Measurements from ENCODE around the gene IL22. TPM values are rescaled to one million over a fixed set of nuclear protein-coding genes. Genes with fewer than 3 reads are reported as not detected.

Gene IL22
- total and polyA plus RNA-seq, 2 of the 8 experiments (the other 6 are each of a cell fraction or from before 2014, with no cell fraction given) = not detected

- H3K14ac ChIP-seq (ENCODE audit: insufficient read length) = no peak overlapping the region
- DNase-seq (ENCODE audit: low read depth in 1 of 2, low spot score in 2 of 2) (no peak), FAIRE-seq (no peak)
- H3K9ac ChIP-seq (replicated peaks in 1 of 4; ENCODE audit: extremely low read depth in 1 of 4, low read depth in 3 of 4, low read length in 3 of 4) = no peak overlapping the region
- no peak overlapping the region for H2BK120ac ChIP-seq (replicated peaks; ENCODE audit: low read depth, low read length)
- H4K5ac ChIP-seq (ENCODE audit: insufficient read length, low read depth, low read length) = no peak overlapping the region
- no peaks in the 10 kb centered on the region for H3K79me1 ChIP-seq (ENCODE audit: low read depth, low read length)
- no peaks in the 10 kb centered on the region for H4K20me1 ChIP-seq (replicated peaks in 1 of 2; ENCODE audit: control insufficient read depth in 1 of 2, insufficient read depth in 2 of 2, low read length in 2 of 2)
- H3K4ac ChIP-seq (replicated peaks; ENCODE audit: insufficient read length, low read depth, low read length) = no peak overlapping the region
- H3K27ac ChIP-seq (ENCODE audit: low read depth, low read length) = no peak overlapping the region
- H2BK12ac ChIP-seq (ENCODE audit: low read depth, low read length) = no peak overlapping the region
- H2BK20ac ChIP-seq (ENCODE audit: low read length) = no peak overlapping the region
- peaks cover 0 to 6% (median 0%) of the 10 kb centered on the region in 4 experiments; a peak in 2 of 7 replicates for H3K4me1 ChIP-seq (replicated peaks in 1 of 4; ENCODE audit: control insufficient read depth in 3 of 4, insufficient read depth in 4 of 4, low read length in 3 of 4)
- no peak overlapping the region for H3K18ac ChIP-seq (ENCODE audit: extremely low read depth, low read length)
- H3K23me2 ChIP-seq (ENCODE audit: low read depth, low read length) = no peaks in the 10 kb centered on the region
- ChIA-PET CTCF (ENCODE audit: partially characterized antibody) (interaction anchor here (1.0 kb wide), 1 partner anchor 31 kb away, joined by 3 read pairs; no protein-coding TSS in a partner anchor), POLR2A (ENCODE audit: partially characterized antibody) (no interaction called here)
- H2BK15ac ChIP-seq (ENCODE audit: low read length) = no peak overlapping the region
- H4K8ac ChIP-seq (ENCODE audit: extremely low read depth, insufficient read depth, low read length) = no peak overlapping the region
- H3K56ac ChIP-seq (replicated peaks; ENCODE audit: insufficient read length, low read depth, low read length) = no peak overlapping the region
- no peak overlapping the region for H2BK5ac ChIP-seq (ENCODE audit: low read depth, low read length)
- no peak overlapping the region for H3K23ac ChIP-seq (ENCODE audit: insufficient read length)
- no peak overlapping the region for H2AK5ac ChIP-seq (ENCODE audit: low read depth, low read length)
- WGBS, 2 experiments (ENCODE audit: extremely low coverage in 1 of 2, insufficient coverage in 1 of 2, insufficient read length in 1 of 2, insufficient replicate concordance in 2 of 2, low coverage in 1 of 2, low lambda C conversion rate in 2 of 2, missing lambda C conversion rate in 1 of 2) = 95% methylated on average over 6 of the region's 6 CpGs; no CpG with 5 or more reads in 1 of the 2 experiments
- no peak overlapping the region for H2AFZ ChIP-seq (ENCODE audit: low read length)
- no peak overlapping the region for H4K91ac ChIP-seq (replicated peaks; ENCODE audit: insufficient read length, low read length)
- no peaks in the 10 kb centered on the region for H3K27me3 ChIP-seq (replicated peaks in 1 of 4; ENCODE audit: control insufficient read depth in 3 of 4, extremely low read depth in 1 of 4, insufficient read depth in 3 of 4, low read length in 3 of 4)
- no peak overlapping the region for H3K4me2 ChIP-seq (ENCODE audit: insufficient read depth in 1 of 2, low read depth in 2 of 2, low read length in 2 of 2)
- no peak overlapping the region for H3K4me3 ChIP-seq (ENCODE audit: extremely low read depth in 1 of 4, insufficient read depth in 2 of 4, low read depth in 3 of 4, low read length in 4 of 4)
- H3K36me3 ChIP-seq (ENCODE audit: control insufficient read depth in 2 of 4, insufficient read depth in 4 of 4, low read length in 3 of 4) = no peaks in the 10 kb centered on the region
- H3K79me2 ChIP-seq (ENCODE audit: control insufficient read depth in 1 of 2, insufficient read depth in 2 of 2, low read length in 2 of 2) = no peaks in the 10 kb centered on the region
- no peaks in the 10 kb centered on the region for H3K9me3 ChIP-seq (ENCODE audit: insufficient read depth in 2 of 2, low read depth in 1 of 2, low read length in 1 of 2)
- no peak for TF ChIP-seq SUZ12 (IDR thresholded peaks at IDR 0.05; ENCODE audit: low read length)
- no peak for TF ChIP-seq SRF (IDR thresholded peaks at IDR 0.05; ENCODE audit: low read depth, low read length)
- no peak for TF ChIP-seq TCF12 (IDR thresholded peaks at IDR 0.05; ENCODE audit: low read depth, low read length)
- no peak for TF ChIP-seq RAD21 (IDR thresholded peaks at IDR 0.05 in 1 of 2, conservative IDR thresholded peaks at IDR 0.05 in 1 of 2; ENCODE audit: low read depth in 2 of 2, low read length in 2 of 2)
- no peak for TF ChIP-seq BACH1 (IDR thresholded peaks at IDR 0.05; ENCODE audit: low read length)
- no peak for TF ChIP-seq POLR2A (IDR thresholded peaks at IDR 0.05; ENCODE audit: control extremely low read depth in 1 of 2, low read depth in 2 of 2, low read length in 2 of 2)
- no peak for TF ChIP-seq HDAC2 (IDR thresholded peaks at IDR 0.05; ENCODE audit: borderline replicate concordance in 1 of 2, low read depth in 2 of 2, low read length in 2 of 2)
- TF ChIP-seq YY1 (IDR thresholded peaks at IDR 0.05; ENCODE audit: low read depth, low read length) = no peak
- no peak for TF ChIP-seq ATF3 (IDR thresholded peaks at IDR 0.05; ENCODE audit: insufficient read depth, low read depth, low read length)
- TF ChIP-seq NANOG (IDR thresholded peaks at IDR 0.05; ENCODE audit: insufficient read depth, low read depth, low read length, poor library complexity, severe bottlenecking) = no peak
- TF ChIP-seq E2F6 (IDR thresholded peaks at IDR 0.05) = no peak
- no peak for TF ChIP-seq SP2 (IDR thresholded peaks at IDR 0.05; ENCODE audit: low read length)
- no peak for TF ChIP-seq TAF7 (optimal IDR thresholded peaks at IDR 0.05; ENCODE audit: borderline replicate concordance, low read depth, low read length)
These were observed 23.1 kb upstream of the IL22 start for GRCh38 chr12:68276402-68276930.
